GM12878 (cell line): ENCODE data around the gene CACNA2D4. TPM values are rescaled to one million over a fixed set of nuclear protein-coding genes. Genes with fewer than 3 reads are reported as not detected.

Source experiments
- ATAC-seq: fragments of 200-7000 bp; cut with Tn5 transposase; 3 replicates; pipeline ENCODE4 v1.9.1; 2020; ENCODE audit warnings: mild to moderate bottlenecking, moderate library complexity
- BruUV-seq: library from RNA; stranded (reverse); fragments of 400-500 nt; replicated peaks from 2 replicates; lab custom pipeline; 2021; lab: Mats Ljungman, UMichigan
- CTCF ChIA-PET: fragments of 300-600 bp; sonication (Branson Sonifier 250); formaldehyde crosslinking; extraction: SDS; loops from one replicate; lab custom pipeline; 2021; ENCODE audit warnings: inconsistent platforms; lab: Yijun Ruan, JAX
- POLR2A ChIA-PET: fragments of 350-600 bp; formaldehyde crosslinking; extraction: SDS; loops from one replicate; lab custom pipeline; 2021; ENCODE audit warnings: inconsistent platforms; lab: Charles Lee
- RAD21 ChIA-PET: fragments of 300-600 bp; sonication (Branson Sonifier 250); formaldehyde crosslinking; loops from one replicate; lab custom pipeline; 2023; ENCODE audit warnings: antibody characterized with exemption; ENCODE audit not compliant: unreplicated experiment; lab: Charles Lee
- SMC1A ChIA-PET: fragments of 300-600 bp; sonication (Branson Sonifier 250); formaldehyde crosslinking; loops from one replicate; lab custom pipeline; 2023; ENCODE audit not compliant: unreplicated experiment, uncharacterized antibody; lab: Charles Lee
- DNase-seq: peaks from one replicate; pipeline ENCODE4 v3.0.0-alpha.2; 2011; ENCODE audit warnings: low read depth, low spot score
- FAIRE-seq: peaks from 3 replicates; lab custom pipeline; 2011; peaks lifted over from hg19 to GRCh38; lab: Jason Lieb, UNC
- H2AFZ ChIP-seq: 2 replicates; pipeline ENCODE4 v1.6.0; 2011; ENCODE audit warnings: low read depth, low read length, control low read depth; ENCODE audit not compliant: control insufficient read depth
- H3K27ac ChIP-seq: 2 replicates; pipeline ENCODE4 v1.5.1; 2011; ENCODE audit warnings: control low read depth; ENCODE audit not compliant: control insufficient read depth, insufficient read depth
- H3K27me3 ChIP-seq, 2 experiments: replicated peaks in 1 of 2; 2 replicates each; pipeline versions ENCODE4 v1.6.0 to v1.6.1; 2011; ENCODE audit warnings: low read length in 1 of 2; ENCODE audit not compliant: control insufficient read depth in 2 of 2, insufficient read depth in 2 of 2
- H3K36me3 ChIP-seq, 2 experiments: 2 replicates each; pipeline ENCODE4 v1.5.1; 2011; ENCODE audit warnings: low read length in 1 of 2; ENCODE audit not compliant: control insufficient read depth in 2 of 2, insufficient read depth in 2 of 2
- H3K4me1 ChIP-seq: 2 replicates; pipeline ENCODE4 v1.6.1; 2011; ENCODE audit warnings: mild to moderate bottlenecking, low read length, moderate library complexity, mixed read lengths; ENCODE audit not compliant: control insufficient read depth, insufficient read depth
- H3K4me2 ChIP-seq: 2 replicates; pipeline ENCODE4 v1.6.0; 2011; ENCODE audit warnings: control low read depth; ENCODE audit not compliant: control insufficient read depth, insufficient read depth
- H3K4me3 ChIP-seq: fragments of 200-600 bp; sonication (generic); 2 replicates; pipeline ENCODE4 v1.5.1; 2016
- H3K79me2 ChIP-seq: 2 replicates; pipeline ENCODE4 v1.6.0; 2011; ENCODE audit warnings: low read length; ENCODE audit not compliant: control insufficient read depth, insufficient read depth
- H3K9ac ChIP-seq: 2 replicates; pipeline ENCODE4 v1.8.0; 2011; ENCODE audit warnings: low read length, control low read depth, mixed read lengths; ENCODE audit not compliant: control insufficient read depth, insufficient read depth
- H3K9me3 ChIP-seq: replicated peaks from 3 replicates; pipeline ENCODE4 v1.5.1; 2011; ENCODE audit warnings: mild to moderate bottlenecking, low read length; ENCODE audit not compliant: control insufficient read depth, insufficient read depth
- H4K20me1 ChIP-seq: 2 replicates; pipeline ENCODE4 v1.6.0; 2011; ENCODE audit not compliant: control insufficient read depth, insufficient read depth
- ATF7 ChIP-seq: fragments of 450-650 bp; IDR thresholded peaks from 2 replicates; pipeline ENCODE4 v1.6.1; 2016; ENCODE audit warnings: low read depth, mild to moderate bottlenecking
- CEBPB ChIP-seq, 2 experiments: fragments of 150-350 bp in 1 of 2; IDR thresholded peaks; 2 replicates each; pipeline ENCODE4 v1.6.1; 2012 to 2014; ENCODE audit warnings: low read depth in 2 of 2, low read length in 2 of 2, borderline replicate concordance in 1 of 2, inconsistent platforms in 1 of 2
- CUX1 ChIP-seq: IDR thresholded peaks from 2 replicates; pipeline ENCODE4 v1.6.1; 2012; ENCODE audit warnings: improper control_type of control experiment, low read depth, low read length; ENCODE audit not compliant: insufficient replicate concordance
- EP300 ChIP-seq, 2 experiments: fragments of 150-350 bp in 1 of 2; IDR thresholded peaks; 2 replicates each; pipeline ENCODE4 v1.6.1; 2011 to 2012; ENCODE audit warnings: low read depth in 2 of 2, low read length in 2 of 2, borderline replicate concordance in 1 of 2, improper control_type of control experiment in 1 of 2, inconsistent platforms in 1 of 2; ENCODE audit not compliant: control insufficient read depth in 1 of 2
- ESRRA ChIP-seq: IDR thresholded peaks from 2 replicates; pipeline ENCODE4 v1.6.1; 2012; ENCODE audit warnings: mild to moderate bottlenecking, low read length, improper control_type of control experiment
- MAX ChIP-seq: IDR thresholded peaks from 2 replicates; pipeline ENCODE4 v1.6.1; 2012; ENCODE audit warnings: low read depth, low read length, improper control_type of control experiment
- RBBP5 ChIP-seq: fragments of 200-600 bp; sonication (generic); conservative IDR thresholded peaks from 2 replicates; pipeline ENCODE4 v1.6.1; 2016
- SIN3A ChIP-seq: IDR thresholded peaks from 2 replicates; pipeline ENCODE4 v1.6.1; 2012; ENCODE audit warnings: low read depth, low read length, improper control_type of control experiment
- SP1 ChIP-seq: IDR thresholded peaks from one replicate; pipeline ENCODE4 v1.6.1; 2011; ENCODE audit warnings: low read depth, low read length
- ZBTB4 ChIP-seq: fragments of 450-650 bp; formaldehyde crosslinking; IDR thresholded peaks from 2 replicates; pipeline ENCODE4 v1.4.0; 2022; ENCODE audit warnings: mild to moderate bottlenecking, moderate library complexity
- WGBS: methylation state at CpG from one replicate; pipeline ENCODE4 v1.1.6; 2016; ENCODE audit warnings: low lambda C conversion rate; ENCODE audit not compliant: insufficient replicate concordance, insufficient coverage; ENCODE audit errors: missing lambda C conversion rate; 5-methylcytosine and 5-hydroxymethylcytosine counted together
- in situ Hi-C: fragments of 300-500 bp; cut with MboI; formaldehyde crosslinking; loops from 9 replicates; pipeline ENCODE4 v1.14.3; 2018; ENCODE audit warnings: mixed read lengths
- intact Hi-C: fragments of 100-400 bp; cut with micrococcal nuclease; formaldehyde crosslinking; loops from one replicate; pipeline ENCODE4 v1.14.2; 2022; ENCODE audit not compliant: unreplicated experiment
- polyA plus RNA-seq, 11 experiments: library from polyadenylated mRNA; depleted of rRNA in 4 of 11; unstranded in 6 of 11; stranded (reverse) in 5 of 11; fragments of >200 nt; fragmentation: Nextera tagmentation in 4 of 11; fragmentation: Illumina TruSeq in 1 of 11; extraction: Ambion mirVana in 4 of 11; extraction: Trizol in 1 of 11; gene quantifications; 1 replicate in 1 of 11; 2 replicates in 10 of 11; pipeline versions ENCODE4 v1.2.1 to v1.2.3, GENCODE V29; 2011 to 2016; ENCODE audit warnings: inconsistent platforms in 2 of 11, missing spikeins in 2 of 11, low read depth in 1 of 11
- total RNA-seq, 4 experiments: library from RNA; depleted of rRNA in 3 of 4; stranded (reverse); fragments of >200 nt in 3 of 4; fragmentation: Illumina TruSeq in 1 of 4; extraction: Trizol in 1 of 4; gene quantifications; 2 replicates each; pipeline versions ENCODE4 v1.2.1 to v1.2.3, GENCODE V29; 2013 to 2021

The CACNA2D4 gene
- total and polyA plus RNA-seq, 10 of the 15 experiments (the other 5 are each of a cell fraction or from before 2014, with no cell fraction given), result 0.03 to 1.0 (median 0.65) TPM

DNA sequence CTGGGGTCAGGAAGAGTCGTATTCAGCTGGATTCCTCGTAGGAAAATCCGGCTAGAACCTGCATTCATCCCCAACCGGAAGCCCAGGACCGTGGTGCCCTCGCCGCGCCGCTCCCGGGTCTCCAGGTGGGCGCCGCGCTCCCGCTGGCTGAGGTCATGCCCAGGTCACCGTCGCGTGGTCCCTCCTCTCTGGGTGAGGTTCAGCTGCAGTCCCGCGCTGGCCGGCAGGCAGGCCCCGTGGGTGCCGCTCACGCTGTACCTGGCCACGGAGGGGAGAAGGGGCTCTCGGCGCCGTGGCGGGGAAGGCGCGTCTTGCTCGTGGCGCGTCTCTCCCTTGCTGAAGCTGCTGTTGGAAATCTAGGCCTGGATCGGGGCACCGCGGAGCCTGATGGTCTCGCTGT is 53.6 kb downstream of the CACNA2D4 start:
- no peak overlapping the region for H2AFZ ChIP-seq
- ChIA-PET RAD21 (no interaction called here), POLR2A (no interaction called here), CTCF (interaction anchor here (1.2 kb wide), 1 partner anchor 75 kb away, joined by 5 read pairs; no protein-coding TSS in a partner anchor), SMC1A (no interaction called here)
- H3K4me3 ChIP-seq, result no peak overlapping the region
- no peak overlapping the region for H3K27ac ChIP-seq
- in situ Hi-C loops, result no loop called here
- H3K9ac ChIP-seq, result no peak overlapping the region
- peaks cover 0 to 1% of the 10 kb centered on the region in 2 experiments; a peak in 2 of 4 replicates for H3K27me3 ChIP-seq
- no TSS peak for BruUV-seq
- ATAC-seq (no peak), DNase-seq (no peak), FAIRE-seq (no peak)
- no peak overlapping the region for H3K4me2 ChIP-seq
- TF ChIP-seq ESRRA, result no peak
- no peak for TF ChIP-seq CUX1
- TF ChIP-seq ZBTB4 (CRISPR knock-in tag), result no peak
- TF ChIP-seq EP300 (IDR thresholded peaks at IDR 0.05; ENCODE audit: borderline replicate concordance in 1 of 2, control insufficient read depth in 1 of 2, low read depth in 2 of 2, low read length in 2 of 2), result no peak
- TF ChIP-seq ATF7, result no peak
- TF ChIP-seq MAX, result no peak
- TF ChIP-seq SP1, result no peak
- no peak for TF ChIP-seq SIN3A
- TF ChIP-seq CEBPB (IDR thresholded peaks at IDR 0.05; ENCODE audit: borderline replicate concordance in 1 of 2, low read depth in 2 of 2, low read length in 2 of 2), result no peak
- TF ChIP-seq RBBP5, result no peak
- H3K9me3 ChIP-seq, result no peaks in the 10 kb centered on the region; the same call in 2 of the 3 replicates
- H3K4me1 ChIP-seq, result no peaks in the 10 kb centered on the region
- WGBS, result 74% methylated on average over 30 of the region's 37 CpGs
- intact Hi-C loops, result no loop called here
- no peaks in the 10 kb centered on the region for H3K36me3 ChIP-seq
- H3K79me2 ChIP-seq, result no peaks in the 10 kb centered on the region
- no peaks in the 10 kb centered on the region for H4K20me1 ChIP-seq
